Muscle of leg (tissue), 11 donors: ENCODE measurements around the gene KDM4B. TPM values are rescaled to one million over a fixed set of nuclear protein-coding genes. Genes with fewer than 3 reads are reported as not detected.

Experiments used
- DNase-seq: peaks from one replicate; pipeline ENCODE4 v3.0.0; 2013
- H3K27ac ChIP-seq: one replicate; pipeline ENCODE4 v1.5.1; 2013; ENCODE audit warnings: mild to moderate bottlenecking, low read length, control low read depth
- H3K27me3 ChIP-seq: one replicate; pipeline ENCODE4 v1.6.1; 2013; ENCODE audit warnings: low read length; ENCODE audit not compliant: control insufficient read depth, insufficient read depth
- H3K36me3 ChIP-seq: one replicate; pipeline ENCODE4 v1.6.1; 2013; ENCODE audit warnings: low read length; ENCODE audit not compliant: control insufficient read depth, insufficient read depth
- H3K4me1 ChIP-seq: one replicate; pipeline ENCODE4 v1.6.1; 2013; ENCODE audit warnings: low read length; ENCODE audit not compliant: control insufficient read depth, insufficient read depth
- H3K4me3 ChIP-seq: one replicate; pipeline ENCODE4 v1.5.1; 2013; ENCODE audit warnings: low read length, control low read depth
- H3K9me3 ChIP-seq: replicated peaks from 2 replicates; pipeline ENCODE4 v1.6.1; 2013; ENCODE audit warnings: low read depth, low read length; ENCODE audit not compliant: control insufficient read depth
- WGBS: methylation state at CpG from one replicate; pipeline ENCODE4 v1.1.5; 2013; ENCODE audit warnings: missing lambda C conversion rate; ENCODE audit not compliant: insufficient coverage; 5-methylcytosine and 5-hydroxymethylcytosine counted together
- polyA plus RNA-seq, 8 donors: library from polyadenylated mRNA; unstranded; fragments of 120-200 nt; gene quantifications; one replicate each; pipeline versions ENCODE4 v1.2.1 to v1.2.3, GENCODE V29; 2013; ENCODE audit warnings: inconsistent platforms in 1 of 8, low replicate concordance in 1 of 8; ENCODE audit not compliant: insufficient read length in 8 of 8, insufficient read depth in 1 of 8
- total RNA-seq: library from RNA; stranded (reverse); fragments of 120-200 nt; gene quantifications from one replicate; pipeline ENCODE4 v1.2.4, GENCODE V29; 2013

KDM4B gene
- total and polyA plus RNA-seq, 9 donors = 8.1 to 22.3 (median 21.1) TPM

DNA sequence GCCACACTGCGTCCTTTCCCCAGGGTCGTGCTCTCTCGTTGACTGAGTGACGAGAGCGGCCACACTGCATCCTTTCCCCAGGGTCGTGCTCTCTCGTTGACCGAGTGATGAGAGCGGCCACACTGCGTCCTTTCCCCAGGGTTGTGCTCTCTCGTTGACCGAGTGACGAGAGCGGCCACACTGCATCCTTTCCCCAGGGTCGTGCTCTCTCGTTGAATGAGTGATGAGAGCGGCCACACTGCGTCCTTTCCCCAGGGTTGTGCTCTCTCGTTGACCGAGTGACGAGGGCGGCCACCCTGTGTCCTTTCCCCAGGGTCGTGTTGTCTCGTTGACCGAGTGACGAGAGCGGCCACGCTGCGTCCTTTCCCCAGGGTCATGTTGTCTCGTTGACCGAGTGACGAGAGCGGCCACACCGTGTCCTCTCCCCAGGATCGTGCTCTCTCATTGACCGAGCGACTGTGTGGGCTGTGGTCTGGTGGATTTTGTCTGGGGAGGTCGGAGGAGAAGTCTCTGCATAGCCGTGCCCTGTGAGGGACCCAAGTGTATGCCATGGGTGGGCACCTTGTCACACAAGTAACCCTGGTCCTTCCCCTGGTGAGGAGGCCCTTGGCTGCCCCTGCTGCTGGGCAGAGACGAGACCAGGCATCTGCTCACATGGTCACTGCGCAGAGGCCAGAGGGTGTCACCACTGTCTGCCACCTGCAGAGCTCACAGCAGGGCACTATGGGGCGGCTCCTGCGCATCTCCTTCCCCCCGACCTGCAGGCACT lies 107.7 kb downstream of the KDM4B start:
- Histone ChIP-seq H3K4me1 (peaks cover 12% of the 10 kb centered on the region), H3K36me3 (peaks cover 67% of the 10 kb centered on the region), H3K9me3 (no peaks in the 10 kb centered on the region), H3K27me3 (no peaks in the 10 kb centered on the region), H3K27ac (no peak overlapping the region), H3K4me3 (no peak overlapping the region)
- no peak for DNase-seq
- WGBS = 83% methylated on average over 39 of the region's 44 CpGs

DNA sequence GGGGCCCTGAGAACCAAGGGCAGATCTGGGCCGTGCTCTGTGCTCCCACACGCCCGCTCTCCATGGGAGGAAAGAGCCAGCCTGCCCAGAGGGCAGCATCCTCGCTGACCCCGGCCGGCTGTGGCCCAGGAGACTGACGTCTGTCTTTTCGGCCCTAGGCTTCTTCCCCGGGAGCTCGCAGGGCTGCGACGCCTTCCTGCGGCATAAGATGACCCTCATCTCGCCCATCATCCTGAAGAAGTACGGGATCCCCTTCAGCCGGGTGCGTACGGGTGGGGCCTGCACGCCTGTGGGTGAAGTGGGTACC lies 108.2 kb downstream of the KDM4B start:
- Histone ChIP-seq H3K27me3 (no peaks in the 10 kb centered on the region), H3K27ac (no peak overlapping the region), H3K4me1 (peaks cover 7% of the 10 kb centered on the region), H3K4me3 (no peak overlapping the region), H3K9me3 (no peaks in the 10 kb centered on the region), H3K36me3 (peaks cover 70% of the 10 kb centered on the region)
- no peak for DNase-seq
- 91% methylated on average over 19 of the region's 19 CpGs for WGBS

DNA sequence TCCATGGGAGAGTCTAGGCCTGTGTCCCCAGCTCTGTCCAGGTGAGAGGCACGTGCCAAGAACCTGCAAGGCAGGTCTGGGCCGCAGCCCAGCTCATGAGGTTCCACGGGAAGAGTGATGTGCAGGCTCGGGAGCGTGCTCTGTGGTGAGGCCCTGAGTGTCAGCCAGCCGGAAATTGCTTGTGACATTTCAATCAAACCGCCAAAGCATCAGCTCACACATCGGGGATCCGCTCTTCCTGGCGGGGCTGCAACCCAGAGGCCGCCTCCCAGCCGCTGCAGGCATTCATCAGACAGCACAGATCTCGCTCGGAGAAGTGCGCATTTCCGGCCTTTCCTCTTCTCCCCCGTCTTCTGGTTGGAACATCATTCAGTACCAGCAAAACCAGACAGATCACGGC lies 109.3 kb downstream of the KDM4B start:
- DNase-seq = no peak
- H3K36me3 ChIP-seq = peaks cover 70% of the 10 kb centered on the region
- H3K4me3 ChIP-seq = no peak overlapping the region
- H3K27me3 ChIP-seq = no peaks in the 10 kb centered on the region
- H3K27ac ChIP-seq = no peak overlapping the region
- H3K9me3 ChIP-seq = no peaks in the 10 kb centered on the region
- H3K4me1 ChIP-seq = peaks cover 12% of the 10 kb centered on the region
- WGBS = 69% methylated on average over 13 of the region's 18 CpGs

DNA sequence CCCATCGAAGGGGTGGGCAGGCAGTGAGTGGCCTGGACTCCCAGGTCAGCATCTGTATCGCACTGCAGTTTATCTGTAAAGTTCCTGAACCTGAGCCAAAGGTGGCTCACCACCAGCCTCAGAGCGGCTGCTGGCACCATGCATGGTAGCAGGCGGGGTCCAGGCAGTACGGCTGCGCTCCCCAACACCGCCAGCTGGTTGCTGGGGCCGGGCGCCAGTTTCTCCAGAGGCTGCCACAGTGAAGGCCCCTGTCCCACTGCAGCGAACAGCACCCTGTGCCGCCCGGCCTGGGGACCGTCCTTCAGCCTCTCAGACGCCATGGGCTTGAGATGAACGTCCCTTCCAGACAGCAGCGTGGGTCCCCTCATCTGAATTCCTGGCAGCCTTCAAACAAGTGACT lies 109.8 kb downstream of the KDM4B start:
- Histone ChIP-seq H3K36me3 (peaks cover 73% of the 10 kb centered on the region), H3K4me3 (no peak overlapping the region), H3K9me3 (no peaks in the 10 kb centered on the region), H3K4me1 (peaks cover 16% of the 10 kb centered on the region), H3K27ac (no peak overlapping the region), H3K27me3 (no peaks in the 10 kb centered on the region)
- WGBS = 84% methylated on average over 12 of the region's 16 CpGs
- no peak for DNase-seq

DNA sequence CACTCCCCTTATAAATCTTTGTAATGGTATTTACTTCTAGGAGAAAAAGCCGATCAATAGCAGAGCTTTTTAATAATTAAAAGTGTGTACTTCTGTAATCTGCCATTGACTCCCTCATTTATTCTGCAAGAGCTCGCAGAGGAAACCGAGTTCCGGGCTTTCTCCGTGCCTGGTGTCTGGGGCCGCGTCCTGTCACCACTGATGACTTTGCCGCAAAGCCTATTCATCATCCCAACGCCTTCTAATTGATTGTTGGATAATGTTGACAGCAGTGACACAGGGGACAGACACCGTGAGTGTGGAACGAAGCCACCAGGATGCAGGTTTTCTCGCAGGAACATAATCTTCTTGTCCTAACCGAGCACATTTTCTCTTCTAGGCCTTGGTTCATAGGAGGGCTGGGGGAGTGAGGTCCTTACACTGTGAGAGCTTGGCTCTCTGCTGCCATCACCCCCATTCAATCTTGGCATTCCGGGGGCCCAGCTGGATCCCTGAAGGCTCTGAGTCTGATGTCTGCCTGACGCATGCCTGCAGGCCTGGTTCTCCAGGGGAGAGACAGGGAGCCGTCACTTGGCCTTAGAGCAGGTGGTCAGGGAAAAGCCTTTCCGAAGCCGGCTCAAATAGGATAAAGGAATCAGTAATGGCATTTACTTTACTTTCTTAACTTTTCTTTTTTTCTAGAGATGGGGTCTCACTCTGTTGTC lies 110.3 kb downstream of the KDM4B start:
- H3K27me3 ChIP-seq = no peaks in the 10 kb centered on the region
- no peak overlapping the region for H3K4me3 ChIP-seq
- WGBS = 82% methylated on average over 6 of the region's 18 CpGs
- H3K36me3 ChIP-seq = peaks cover 70% of the 10 kb centered on the region
- H3K27ac ChIP-seq = no peak overlapping the region
- no peaks in the 10 kb centered on the region for H3K9me3 ChIP-seq
- H3K4me1 ChIP-seq = peaks cover 17% of the 10 kb centered on the region
- DNase-seq = no peak

DNA sequence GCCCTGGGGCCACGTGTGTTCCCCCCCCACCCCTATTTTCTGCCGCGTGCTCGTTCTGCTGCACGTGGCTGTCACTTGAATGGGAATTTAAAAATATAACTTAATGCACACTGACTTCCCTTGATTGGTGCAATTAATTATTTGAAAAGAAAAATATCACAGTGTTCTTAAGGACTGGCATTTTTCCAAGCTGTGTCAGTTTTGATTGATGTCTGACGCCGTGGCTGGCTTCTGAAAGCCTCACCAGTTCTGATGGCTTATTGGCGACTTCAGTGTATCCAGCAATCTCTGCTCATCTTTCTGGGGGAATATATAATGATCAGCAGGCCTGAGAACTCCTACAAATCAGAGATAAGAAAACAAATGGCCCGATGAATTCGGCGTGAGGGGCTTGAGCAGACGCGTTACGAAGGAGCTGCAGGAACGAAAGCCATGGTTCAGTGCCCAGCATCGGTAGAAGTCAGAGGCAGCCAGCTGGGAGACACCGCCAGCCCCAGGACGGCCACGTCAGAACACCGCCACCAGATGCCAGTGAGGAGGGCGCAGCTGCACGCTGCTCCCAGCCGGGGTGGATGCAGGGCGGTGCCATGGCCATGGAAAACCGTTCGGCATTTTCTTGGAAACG lies 111.2 kb downstream of the KDM4B start:
- no peaks in the 10 kb centered on the region for H3K9me3 ChIP-seq
- peaks cover 13% of the 10 kb centered on the region for H3K4me1 ChIP-seq
- H3K27me3 ChIP-seq = no peaks in the 10 kb centered on the region
- 90% methylated on average over 19 of the region's 27 CpGs for WGBS
- H3K27ac ChIP-seq = no peak overlapping the region
- peaks cover 70% of the 10 kb centered on the region for H3K36me3 ChIP-seq
- no peak overlapping the region for H3K4me3 ChIP-seq
- DNase-seq = no peak

DNA sequence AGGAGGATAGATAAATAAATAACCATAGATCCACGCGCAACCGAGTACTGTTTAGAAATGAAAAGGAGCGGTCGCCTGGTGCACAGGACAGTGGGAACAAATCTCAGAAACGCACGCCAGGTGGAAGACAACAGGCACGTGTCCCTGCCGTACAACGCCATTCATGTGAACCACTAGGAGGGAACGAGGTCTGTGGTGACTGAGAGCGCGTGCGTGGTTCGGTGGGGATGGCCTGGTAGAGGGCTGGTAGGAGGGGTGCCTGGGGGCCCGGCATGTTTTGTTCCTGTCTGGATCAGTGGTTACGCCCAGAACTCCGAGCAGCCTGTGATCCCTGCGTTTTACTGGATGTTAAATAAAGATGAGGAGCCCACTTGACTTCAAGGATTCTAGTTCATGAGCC lies 111.9 kb downstream of the KDM4B start:
- Histone ChIP-seq H3K36me3 (peaks cover 76% of the 10 kb centered on the region), H3K4me3 (no peak overlapping the region), H3K27me3 (no peaks in the 10 kb centered on the region), H3K9me3 (no peaks in the 10 kb centered on the region), H3K4me1 (peaks cover 13% of the 10 kb centered on the region), H3K27ac (no peak overlapping the region)
- 97% methylated on average over 17 of the region's 19 CpGs for WGBS
- DNase-seq = no peak

DNA sequence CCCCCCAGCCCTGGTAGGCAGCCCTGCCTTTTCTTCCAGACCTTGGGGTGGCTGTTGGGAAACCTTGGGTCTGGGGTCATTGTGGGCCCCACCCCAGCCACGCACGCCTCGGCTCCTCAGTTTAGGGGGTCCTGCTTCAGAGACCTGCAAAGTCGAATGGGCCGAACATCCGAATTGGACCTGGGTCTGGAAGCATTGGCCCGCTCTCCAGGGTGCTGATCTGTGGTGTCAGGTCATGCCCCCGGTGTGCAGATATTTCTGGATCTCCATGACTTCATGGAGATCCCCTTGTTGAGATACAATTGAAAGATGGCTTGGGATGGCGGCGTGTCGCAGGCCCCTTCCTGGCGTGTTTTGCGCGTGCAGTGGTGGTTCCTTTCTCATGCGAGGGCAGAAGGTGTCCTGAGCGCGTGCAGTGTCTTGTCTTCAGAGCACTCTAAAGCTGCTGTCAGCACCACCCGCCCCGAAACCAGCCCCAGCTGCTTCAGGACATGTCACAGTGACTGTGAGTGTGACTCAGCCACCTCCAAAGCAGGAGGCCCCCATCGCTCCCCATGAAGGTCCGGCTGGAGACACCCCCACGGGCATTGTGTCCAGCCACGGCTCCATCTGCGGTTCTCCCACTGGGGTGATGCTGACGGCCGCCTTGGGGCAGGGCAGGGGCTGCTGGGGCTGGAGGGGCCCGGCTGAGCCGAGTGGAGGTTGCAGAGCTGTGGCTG lies 112.7 kb downstream of the KDM4B start:
- Histone ChIP-seq H3K9me3 (no peaks in the 10 kb centered on the region), H3K36me3 (peaks cover 81% of the 10 kb centered on the region), H3K4me1 (peaks cover 13% of the 10 kb centered on the region), H3K27me3 (no peaks in the 10 kb centered on the region), H3K27ac (no peak overlapping the region), H3K4me3 (no peak overlapping the region)
- no peak for DNase-seq
- 91% methylated on average over 26 of the region's 28 CpGs for WGBS

DNA sequence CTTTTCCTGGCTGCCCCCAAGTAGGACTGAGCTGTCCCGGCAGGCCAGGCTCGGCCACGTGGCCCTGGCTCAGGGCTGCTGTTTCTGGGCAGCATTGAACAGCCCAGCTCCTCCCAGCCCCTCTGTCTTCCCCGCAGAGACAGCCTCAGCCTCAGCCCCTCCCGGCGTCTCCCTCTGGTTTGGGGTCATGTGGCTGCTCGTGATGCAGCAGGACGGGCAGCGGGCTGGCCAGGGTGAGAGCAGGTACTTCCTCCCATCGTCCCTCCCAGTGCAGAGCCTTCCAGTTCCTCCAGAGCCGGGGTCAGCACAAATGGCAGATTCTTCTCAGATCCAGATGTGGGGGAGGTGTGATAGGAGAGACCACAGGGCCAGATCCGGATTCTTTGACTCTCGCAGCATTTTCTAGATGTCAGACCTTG lies 114.6 kb downstream of the KDM4B start:
- WGBS = 35% methylated on average over 6 of the region's 13 CpGs
- Histone ChIP-seq H3K4me1 (peaks cover 13% of the 10 kb centered on the region), H3K9me3 (no peaks in the 10 kb centered on the region), H3K36me3 (peaks cover 76% of the 10 kb centered on the region), H3K27me3 (no peaks in the 10 kb centered on the region), H3K27ac (no peak overlapping the region), H3K4me3 (no peak overlapping the region)
- DNase-seq = peak; percentile 63

DNA sequence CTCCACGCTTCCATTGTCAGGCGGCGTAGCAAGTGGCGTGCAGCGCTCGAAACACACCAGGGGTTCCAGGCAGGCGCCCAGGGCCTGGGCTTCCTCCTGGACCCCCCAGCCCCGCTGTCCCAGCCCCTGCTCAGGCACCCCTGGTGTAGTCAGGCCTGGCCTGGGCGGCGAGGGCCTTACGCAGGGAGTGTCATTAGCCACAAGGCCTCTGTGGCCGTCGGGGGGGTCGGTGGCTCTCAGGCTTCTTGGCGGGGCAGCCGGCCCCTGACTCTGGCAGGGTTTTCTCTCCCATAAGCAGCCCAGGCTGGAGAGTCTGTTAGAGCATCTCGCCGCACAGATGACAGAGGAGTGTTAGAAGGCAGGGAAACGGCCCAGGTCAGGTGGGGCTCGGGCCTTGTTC lies 116.7 kb downstream of the KDM4B start:
- peaks cover 66% of the 10 kb centered on the region for H3K36me3 ChIP-seq
- no peaks in the 10 kb centered on the region for H3K27me3 ChIP-seq
- DNase-seq = no peak
- H3K4me3 ChIP-seq = no peak overlapping the region
- H3K27ac ChIP-seq = no peak overlapping the region
- WGBS = 88% methylated on average over 16 of the region's 20 CpGs
- no peaks in the 10 kb centered on the region for H3K9me3 ChIP-seq
- peaks cover 13% of the 10 kb centered on the region for H3K4me1 ChIP-seq
